Activated T-helper 2 cell treated with anti-CD3 and anti-CD28 coated beads, Interferon-gamma antibody, Interleukin-2, Interleukin-4, amounts not matched to agents 10 μg/mL and 5 μg/mL and 100 μg/mL, durations not matched to agents 14 hours and 24 hours and 36 hours (primary cell): ENCODE results near the gene AHCYL2. TPM values are rescaled to one million over a fixed set of nuclear protein-coding genes. Genes with fewer than 3 reads are reported as not detected.
A peak's percentile ranks its signal among the peaks of the same experiment; 100 is the strongest.
"Not testable (repeated sequence)": the region's sequence is repeated elsewhere in the genome, so short reads cannot be mapped to it uniquely, and the experiment has no call there.

Experiments used
- DNase-seq: peaks from one replicate; pipeline ENCODE4 v3.0.0; 2021; ENCODE audit warnings: low spot score
- H3K27ac Mint-ChIP-seq: one replicate; pipeline ENCODE4 v1.8.0; 2021; ENCODE audit warnings: mixed read lengths
- H3K27me3 Mint-ChIP-seq: one replicate; pipeline ENCODE4 v1.8.0; 2021; ENCODE audit warnings: low read depth, mixed read lengths
- H3K36me3 Mint-ChIP-seq: one replicate; pipeline ENCODE4 v1.8.0; 2021; ENCODE audit warnings: low read depth, mixed read lengths
- H3K4me1 Mint-ChIP-seq: one replicate; pipeline ENCODE4 v1.8.0; 2021; ENCODE audit warnings: low read depth, mixed read lengths
- H3K4me3 Mint-ChIP-seq: one replicate; pipeline ENCODE4 v1.8.0; 2021; ENCODE audit warnings: low read depth, mild to moderate bottlenecking, moderate library complexity, mixed read lengths
- H3K9me3 Mint-ChIP-seq: one replicate; pipeline ENCODE4 v1.8.0; 2021; ENCODE audit warnings: mixed read lengths
- intact Hi-C: fragments of 100-400 bp; cut with micrococcal nuclease; formaldehyde crosslinking; loops from one replicate; pipeline ENCODE4 v1.15.1; 2023
- total RNA-seq: library from RNA; stranded (reverse); gene quantifications from 2 replicates; pipeline ENCODE4 v1.2.3, GENCODE V29; 2022

AHCYL2 gene
- total RNA-seq, 1 donor from 2014 or later: 14.7 TPM

DNA sequence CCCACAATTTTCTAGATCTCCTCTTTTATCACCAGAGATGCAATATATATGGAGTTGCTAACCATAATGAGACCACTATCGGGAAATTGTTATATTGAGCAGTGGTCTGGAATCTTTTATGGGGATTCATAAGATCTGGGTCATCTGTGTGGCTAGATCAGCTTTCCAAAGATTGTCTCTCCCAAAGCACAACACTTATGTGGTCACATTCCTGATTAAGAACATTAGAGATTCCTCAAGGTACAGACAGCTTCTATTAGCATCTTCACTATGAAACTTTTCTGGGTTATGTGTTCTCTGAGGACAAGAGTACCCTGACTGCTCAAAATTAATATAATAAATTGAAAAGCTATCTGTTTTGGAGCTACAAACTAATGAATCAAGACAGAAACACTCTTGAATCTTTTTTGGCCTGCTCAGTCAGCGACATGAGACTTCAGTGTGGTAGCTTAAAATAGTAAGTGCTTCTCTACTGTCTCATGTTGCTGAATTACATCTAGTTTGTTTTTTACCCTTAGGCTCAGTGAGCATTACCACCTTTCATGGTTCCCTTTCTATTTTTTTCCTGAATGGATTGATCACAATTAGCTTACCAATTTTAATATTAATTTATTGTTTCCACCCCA is 166.8 kb downstream of the AHCYL2 start:
- H3K4me3 Mint-ChIP-seq: no peak overlapping the region
- no peaks in the 10 kb centered on the region for H3K9me3 Mint-ChIP-seq
- H3K4me1 Mint-ChIP-seq: peaks cover under 1% of the 10 kb centered on the region
- no peaks in the 10 kb centered on the region for H3K27me3 Mint-ChIP-seq
- intact Hi-C loops: no loop called here
- H3K36me3 Mint-ChIP-seq: no peaks in the 10 kb centered on the region
- DNase-seq: no peak
- no peak overlapping the region for H3K27ac Mint-ChIP-seq

DNA sequence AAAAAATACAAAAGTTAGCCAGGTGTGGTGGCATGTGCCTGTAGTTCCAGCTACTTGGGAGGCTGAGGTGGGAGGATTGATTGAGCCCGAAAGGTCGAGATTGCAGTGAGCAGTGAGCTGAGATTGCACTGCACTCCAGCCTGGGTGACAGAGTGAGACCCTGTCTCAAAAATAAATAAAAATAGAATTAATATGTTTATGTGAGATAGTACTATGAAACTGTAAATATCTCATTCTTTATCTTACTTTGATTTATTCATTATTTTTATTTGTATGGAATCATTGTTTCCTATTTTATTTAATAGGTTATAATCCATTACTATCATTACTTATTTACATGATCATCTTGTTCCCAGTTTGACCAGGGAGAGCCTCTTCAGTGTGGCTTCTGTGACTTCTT is 168.4 kb downstream of the AHCYL2 start:
- intact Hi-C loops: no loop called here
- no peak overlapping the region for H3K27ac Mint-ChIP-seq
- H3K9me3 Mint-ChIP-seq: no peaks in the 10 kb centered on the region
- no peak overlapping the region for H3K4me3 Mint-ChIP-seq
- no peaks in the 10 kb centered on the region for H3K27me3 Mint-ChIP-seq
- no peak for DNase-seq
- H3K4me1 Mint-ChIP-seq: no peaks in the 10 kb centered on the region
- H3K36me3 Mint-ChIP-seq: no peaks in the 10 kb centered on the region

DNA sequence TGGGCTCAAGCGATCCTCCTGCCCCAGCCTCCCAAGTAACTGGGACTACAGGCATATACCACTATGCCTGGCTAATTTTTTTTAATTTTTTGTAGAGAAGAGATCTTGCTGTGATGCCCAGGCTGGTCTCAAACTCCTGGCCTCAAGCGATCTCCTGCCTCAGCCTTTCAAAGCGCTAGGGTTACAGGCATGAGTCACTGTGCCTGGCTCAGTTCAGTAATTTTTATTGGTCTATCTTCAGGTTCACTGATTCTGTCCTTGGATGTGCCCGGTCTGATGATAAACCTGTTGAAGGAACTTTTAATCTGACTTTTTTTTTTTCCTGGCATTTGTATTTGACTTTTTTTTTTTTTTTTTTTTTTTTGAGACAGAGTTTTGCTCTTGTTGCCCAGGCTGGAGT is 169.3 kb downstream of the AHCYL2 start:
- no peak overlapping the region for H3K27ac Mint-ChIP-seq
- H3K4me3 Mint-ChIP-seq: no peak overlapping the region
- no peaks in the 10 kb centered on the region for H3K9me3 Mint-ChIP-seq
- H3K4me1 Mint-ChIP-seq: no peaks in the 10 kb centered on the region
- H3K36me3 Mint-ChIP-seq: no peaks in the 10 kb centered on the region
- intact Hi-C loops: no loop called here
- no peak for DNase-seq
- H3K27me3 Mint-ChIP-seq: no peaks in the 10 kb centered on the region

DNA sequence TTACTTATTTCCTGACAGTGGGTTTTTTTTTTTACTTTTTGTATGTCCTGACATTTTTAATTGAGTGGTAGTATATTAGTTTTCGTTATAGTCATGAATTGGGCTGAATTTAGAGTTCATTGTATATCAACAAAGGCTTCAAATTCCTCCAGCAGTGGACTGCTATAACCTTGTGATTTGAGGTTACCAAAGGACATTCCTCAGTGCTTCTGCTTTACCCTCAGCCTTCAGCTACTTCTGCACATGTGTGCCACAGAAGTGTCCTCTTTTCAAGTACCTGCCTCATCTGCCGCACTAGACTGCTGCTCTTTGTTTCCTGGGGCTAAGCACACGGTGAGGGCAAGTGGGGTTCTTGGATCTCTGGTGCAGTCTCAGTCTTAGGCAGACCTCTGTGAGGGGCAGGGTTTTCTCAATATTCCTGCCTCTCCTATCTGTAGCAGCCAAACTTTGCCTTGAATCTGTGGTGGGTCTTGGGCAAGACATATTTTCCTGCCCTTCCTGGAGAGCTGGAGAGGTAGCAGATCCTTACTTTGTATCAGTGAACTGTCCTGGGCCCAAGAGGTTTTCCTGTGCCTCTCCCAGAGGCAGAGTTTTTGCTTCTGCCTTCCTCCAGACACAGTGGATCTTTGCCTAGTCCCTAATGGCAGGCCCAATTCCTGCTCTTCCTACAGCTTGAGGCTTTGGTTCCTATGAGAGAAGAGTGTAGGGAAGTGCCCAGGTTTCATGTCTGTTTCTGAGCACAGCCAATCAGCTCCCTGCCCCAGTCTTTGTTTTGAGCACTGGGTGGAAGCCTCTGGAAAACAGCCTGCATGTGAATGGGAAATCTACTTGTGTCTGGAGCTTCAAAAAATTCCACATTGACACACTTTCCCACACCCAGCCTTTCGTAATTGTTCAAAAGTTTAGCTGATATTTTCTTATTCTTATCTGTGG is 170.4 kb downstream of the AHCYL2 start:
- intact Hi-C loops: no loop called here
- Mint-ChIP-seq H3K27me3 (no peaks in the 10 kb centered on the region), H3K27ac (no peak overlapping the region), H3K9me3 (no peaks in the 10 kb centered on the region), H3K4me1 (no peaks in the 10 kb centered on the region), H3K4me3 (no peak overlapping the region), H3K36me3 (no peaks in the 10 kb centered on the region)
- no peak for DNase-seq

DNA sequence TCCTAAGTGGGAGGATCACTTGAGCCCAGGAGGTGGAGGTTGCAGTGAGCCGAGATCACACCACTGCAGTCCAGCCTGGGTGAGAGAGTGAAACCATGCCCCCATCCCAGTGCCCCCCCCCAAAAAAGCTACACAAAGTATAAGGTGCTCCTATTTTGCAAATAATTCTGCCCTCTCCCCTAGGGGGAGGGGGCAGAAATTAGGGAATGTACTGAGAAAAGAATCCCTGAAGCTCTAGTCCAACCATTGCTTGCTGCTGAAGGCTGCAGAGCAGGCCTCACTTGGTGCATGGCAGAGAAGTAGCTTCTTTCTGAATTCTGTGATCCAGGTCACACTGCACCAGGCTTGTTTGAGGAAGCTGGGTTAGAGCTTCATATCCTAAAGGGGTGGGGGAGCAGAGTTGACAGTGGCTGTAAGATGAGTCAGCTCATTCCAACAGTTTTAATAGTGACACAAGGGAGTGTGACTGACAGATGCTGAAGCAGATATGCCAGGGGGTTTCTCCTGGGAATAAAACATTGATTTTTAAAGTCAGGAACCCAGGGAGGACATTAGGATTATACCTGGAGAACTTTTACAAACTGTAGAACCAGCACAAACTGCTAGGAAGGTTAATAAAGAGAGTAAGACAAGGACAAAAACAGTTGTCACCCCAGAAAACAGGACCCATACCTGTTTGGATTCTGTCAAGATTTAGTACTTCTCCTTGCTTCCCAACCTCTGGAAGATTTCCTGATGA is 176.6 kb downstream of the AHCYL2 start:
- Mint-ChIP-seq H3K4me3 (no peak overlapping the region), H3K4me1 (peaks cover 25% of the 10 kb centered on the region), H3K36me3 (peaks cover 10% of the 10 kb centered on the region), H3K27me3 (no peaks in the 10 kb centered on the region), H3K27ac (no peak overlapping the region), H3K9me3 (no peaks in the 10 kb centered on the region)
- intact Hi-C loops: no loop called here
- no peak for DNase-seq

DNA sequence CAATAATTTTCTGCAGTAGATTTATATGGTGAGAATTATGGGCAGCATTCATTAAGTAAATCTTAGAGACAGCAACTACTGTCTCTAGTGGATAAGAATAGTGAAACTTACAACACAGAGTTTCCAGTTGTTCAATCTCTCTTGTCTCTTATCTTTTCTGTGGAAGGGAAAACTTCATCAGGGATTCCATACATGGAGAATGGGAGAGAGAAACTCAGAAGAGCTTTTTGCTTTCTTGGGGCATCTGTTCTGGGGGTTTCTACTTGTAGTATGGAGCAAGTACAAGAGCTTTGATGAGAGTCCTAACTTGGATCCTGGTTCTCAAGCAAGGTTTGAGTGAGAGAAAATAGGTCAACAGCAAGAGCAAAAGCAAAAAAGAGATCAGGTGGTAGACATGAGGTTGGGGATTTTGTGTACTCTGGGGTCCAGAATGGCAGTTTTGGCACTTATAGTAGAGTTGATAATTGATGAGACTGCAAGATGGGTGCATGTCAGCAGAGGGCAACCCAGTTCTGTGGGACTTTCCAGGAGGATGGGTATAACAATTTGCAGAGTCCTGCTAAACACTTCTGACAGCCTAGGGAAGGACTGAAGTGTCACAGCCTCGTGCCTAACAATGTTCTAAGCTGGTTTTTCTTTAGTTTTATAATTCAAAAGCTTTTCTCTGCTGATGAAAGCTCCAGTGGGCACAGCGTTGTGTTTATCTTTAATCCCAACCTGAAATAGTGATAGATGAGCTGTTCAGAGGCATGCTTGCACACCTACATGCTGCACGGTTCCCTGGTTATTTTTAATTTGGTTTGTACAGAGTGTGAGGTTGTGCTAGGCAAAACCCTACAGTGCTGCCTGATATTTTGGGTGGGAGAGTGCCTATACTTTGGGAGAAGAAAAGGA is 177.4 kb downstream of the AHCYL2 start:
- Mint-ChIP-seq H3K9me3 (no peaks in the 10 kb centered on the region), H3K27ac (peak overlapping the region; percentile 13), H3K4me3 (no peak overlapping the region), H3K27me3 (no peaks in the 10 kb centered on the region), H3K4me1 (peaks cover 26% of the 10 kb centered on the region), H3K36me3 (peaks cover 13% of the 10 kb centered on the region)
- no peak for DNase-seq
- intact Hi-C loops: loop anchor here (1.0 kb wide), 1 partner anchor 70 kb away; no protein-coding TSS in a partner anchor

DNA sequence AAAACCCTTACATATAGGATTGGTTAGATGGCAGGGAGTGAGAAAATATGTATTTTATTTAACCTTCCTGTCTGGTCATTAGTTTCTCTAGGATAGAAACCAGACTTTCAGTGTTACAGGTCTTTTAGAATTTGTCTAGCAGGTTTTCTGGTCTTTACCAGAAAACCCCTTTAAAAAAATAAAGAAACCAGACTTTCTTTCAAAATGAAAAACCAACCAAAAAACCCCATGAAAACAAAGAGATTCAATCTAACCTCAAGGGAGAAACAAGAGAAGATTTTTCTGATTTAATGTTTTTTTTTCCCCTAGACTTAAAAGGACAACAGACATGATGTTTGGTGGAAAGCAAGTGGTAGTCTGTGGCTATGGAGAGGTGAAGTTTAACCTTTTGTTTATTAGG is 180.7 kb downstream of the AHCYL2 start:
- Mint-ChIP-seq H3K27me3 (no peaks in the 10 kb centered on the region), H3K4me1 (peaks cover 26% of the 10 kb centered on the region), H3K4me3 (no peak overlapping the region), H3K9me3 (no peaks in the 10 kb centered on the region), H3K36me3 (peaks cover 33% of the 10 kb centered on the region), H3K27ac (peak overlapping the region; percentile 3)
- DNase-seq: no peak
- intact Hi-C loops: loop anchor here (1.0 to 2.0 kb wide), 2 partner anchors 34 to 37 kb away; no protein-coding TSS in a partner anchor

DNA sequence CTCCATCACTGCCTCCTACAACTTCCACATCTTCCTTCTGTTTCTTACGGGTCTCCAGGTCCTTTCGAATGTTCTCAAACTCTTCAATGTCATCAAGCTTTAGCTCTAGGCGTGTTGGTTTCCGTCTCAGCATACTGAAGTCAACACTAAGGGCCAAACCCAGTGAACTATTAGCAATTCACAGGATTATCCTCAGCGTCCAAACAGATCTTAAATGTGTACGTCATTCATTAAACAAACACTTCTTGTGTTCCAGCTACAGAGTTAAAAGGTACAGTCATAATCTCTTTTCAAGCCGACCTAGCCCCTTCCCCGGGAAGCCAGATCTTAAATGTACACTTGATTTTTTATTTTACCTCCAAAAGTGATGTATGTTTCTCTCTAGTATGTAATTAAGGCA is 185.4 kb downstream of the AHCYL2 start:
- H3K27me3 Mint-ChIP-seq, H3K4me3 Mint-ChIP-seq, H3K27ac Mint-ChIP-seq, DNase-seq, H3K9me3 Mint-ChIP-seq, intact Hi-C loops: not testable (repeated sequence)
- Mint-ChIP-seq H3K36me3 (peaks cover 52% of the 10 kb centered on the region), H3K4me1 (peaks cover 11% of the 10 kb centered on the region)

DNA sequence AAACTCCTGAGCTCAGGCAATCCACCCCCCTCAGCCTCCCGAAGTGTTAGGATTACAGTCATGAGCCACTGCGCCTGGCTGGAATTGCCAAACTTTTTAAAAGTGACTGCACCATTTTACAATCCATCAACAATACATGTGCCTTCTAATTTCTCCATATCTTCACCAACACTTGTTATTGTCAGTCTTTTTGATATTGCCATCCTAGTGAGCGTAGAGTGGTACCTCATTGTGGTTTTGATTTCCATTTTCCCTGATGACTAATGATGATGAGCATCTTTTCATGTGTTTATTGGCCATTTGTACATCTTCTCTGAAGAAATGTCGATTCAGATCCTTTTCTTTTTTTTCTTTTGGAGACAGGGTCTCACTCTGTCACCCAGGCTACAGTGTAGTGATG is 187.7 kb downstream of the AHCYL2 start:
- H3K36me3 Mint-ChIP-seq: peaks cover 39% of the 10 kb centered on the region

DNA sequence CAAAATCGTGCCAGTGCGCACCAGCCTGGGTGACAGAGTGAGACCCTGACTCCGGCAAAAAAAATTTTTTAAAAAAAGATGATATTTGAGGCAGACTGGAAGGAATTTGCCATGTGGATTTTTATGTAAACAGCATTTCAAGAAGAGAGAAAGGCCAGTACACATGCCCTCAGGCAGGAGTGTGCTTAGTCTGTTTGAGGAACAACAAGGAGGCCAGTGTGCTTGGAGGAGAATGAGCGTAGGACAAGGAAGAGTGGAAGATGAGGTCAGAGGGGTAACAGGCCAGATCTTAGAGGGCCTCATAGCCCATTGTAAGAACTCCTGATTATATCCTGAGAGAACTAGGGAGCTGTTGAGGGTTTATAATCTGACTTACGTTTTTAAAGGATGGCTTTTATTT is 192.2 kb downstream of the AHCYL2 start:
- Mint-ChIP-seq H3K9me3 (peaks cover 5% of the 10 kb centered on the region), H3K27ac (no peak overlapping the region), H3K4me1 (no peaks in the 10 kb centered on the region), H3K4me3 (no peak overlapping the region), H3K36me3 (peaks cover 18% of the 10 kb centered on the region), H3K27me3 (no peaks in the 10 kb centered on the region)
- intact Hi-C loops: no loop called here
- no peak for DNase-seq

More for the DNA sequence above, 187.7 kb downstream of the AHCYL2 start:
- no peaks in the 10 kb centered on the region for H3K4me1 Mint-ChIP-seq
- no peak for DNase-seq
- no peak overlapping the region for H3K27ac Mint-ChIP-seq
- intact Hi-C loops: no loop called here
- H3K4me3 Mint-ChIP-seq: no peak overlapping the region
- peaks cover 5% of the 10 kb centered on the region for H3K9me3 Mint-ChIP-seq
- H3K27me3 Mint-ChIP-seq: no peaks in the 10 kb centered on the region

DNA sequence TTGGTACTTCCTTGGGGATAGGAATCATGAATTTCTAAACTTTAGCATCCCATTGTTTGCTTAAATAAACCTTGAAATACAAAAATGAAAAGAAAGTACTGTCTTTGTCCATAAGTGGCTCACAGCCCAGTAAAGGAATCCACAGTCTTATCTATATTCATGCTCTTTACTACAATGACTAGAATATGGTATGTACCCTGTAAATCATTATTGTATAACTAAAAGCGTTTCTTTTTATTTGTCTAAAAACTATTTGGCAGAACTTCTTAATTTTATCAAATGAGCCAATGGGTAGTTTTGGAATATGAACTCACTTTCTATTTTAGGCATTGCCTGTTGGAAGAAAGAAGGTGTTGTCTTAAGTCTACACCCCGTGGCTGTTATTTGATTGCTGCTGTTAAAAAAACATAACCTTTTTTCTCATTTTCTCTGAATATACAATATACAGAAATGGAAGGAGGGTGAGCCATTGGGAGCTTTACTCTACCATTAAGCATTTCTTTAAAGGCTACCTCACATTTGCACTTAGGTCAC is 197.0 kb downstream of the AHCYL2 start:
- Mint-ChIP-seq H3K4me3 (no peak overlapping the region), H3K4me1 (peaks cover 2% of the 10 kb centered on the region), H3K9me3 (no peaks in the 10 kb centered on the region), H3K27ac (no peak overlapping the region), H3K27me3 (no peaks in the 10 kb centered on the region), H3K36me3 (peaks cover 11% of the 10 kb centered on the region)
- intact Hi-C loops: no loop called here
- DNase-seq: no peak

DNA sequence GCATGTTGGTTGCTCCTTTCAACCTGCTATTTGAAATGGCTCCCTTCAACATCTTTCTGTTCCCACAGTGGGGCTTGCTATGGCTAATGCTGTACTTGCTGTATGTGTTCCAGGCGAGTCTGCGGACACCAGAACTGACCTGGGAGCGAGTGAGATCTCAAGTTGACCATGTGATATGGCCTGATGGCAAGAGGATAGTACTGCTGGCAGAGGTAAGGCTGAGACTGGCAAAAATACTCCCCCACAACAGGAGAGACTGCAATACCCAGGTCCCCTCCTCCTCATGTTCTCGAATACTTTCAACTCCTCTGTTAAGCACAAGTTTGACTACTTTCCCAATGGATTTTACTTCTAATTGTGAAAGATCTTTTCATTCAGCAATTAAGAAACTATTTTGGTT is 197.9 kb downstream of the AHCYL2 start:
- intact Hi-C loops: no loop called here
- peaks cover 4% of the 10 kb centered on the region for H3K4me1 Mint-ChIP-seq
- H3K4me3 Mint-ChIP-seq: no peak overlapping the region
- H3K9me3 Mint-ChIP-seq: no peaks in the 10 kb centered on the region
- H3K36me3 Mint-ChIP-seq: peaks cover 15% of the 10 kb centered on the region
- no peak overlapping the region for H3K27ac Mint-ChIP-seq
- H3K27me3 Mint-ChIP-seq: no peaks in the 10 kb centered on the region
- DNase-seq: no peak
